Pons (tissue), 1 donor: ENCODE data around the gene CKB.

ENCODE experiments used
- DNase-seq: peaks from one replicate; pipeline ENCODE4 v3.0.0-alpha.2; 2016; ENCODE audit warnings: low spot score

CKB gene

GRCh38 chr14:103485504-103485903, 37.1 kb downstream of the CKB start:
- DNase-seq = no peak

GRCh38 chr14:103483600-103483999, 39.0 kb downstream of the CKB start:
- no peak for DNase-seq

GRCh38 chr14:103480595-103480994, 42.0 kb downstream of the CKB start:
- no peak for DNase-seq

- no peak for DNase-seq
Observed at GRCh38 chr14:103476631-103477030, 46.0 kb downstream of the CKB start.

- DNase-seq = no peak
Observed at GRCh38 chr14:103476065-103476464, 46.6 kb downstream of the CKB start.

- DNase-seq = no peak
Observed at GRCh38 chr14:103474893-103475292, 47.7 kb downstream of the CKB start.

GRCh38 chr14:103472939-103473338, 49.7 kb downstream of the CKB start:
- no peak for DNase-seq
